ENCODE measurements around the gene KPNB1. TPM values are rescaled to one million over a fixed set of nuclear protein-coding genes. Genes with fewer than 3 reads are reported as not detected.
A peak's percentile ranks its signal among the peaks of the same experiment; 100 is the strongest.

The KPNB1 gene
- polyA plus RNA-seq, 2 of the 4 experiments (the other 2 are of a cell fraction): 315 to 358 TPM

DNA sequence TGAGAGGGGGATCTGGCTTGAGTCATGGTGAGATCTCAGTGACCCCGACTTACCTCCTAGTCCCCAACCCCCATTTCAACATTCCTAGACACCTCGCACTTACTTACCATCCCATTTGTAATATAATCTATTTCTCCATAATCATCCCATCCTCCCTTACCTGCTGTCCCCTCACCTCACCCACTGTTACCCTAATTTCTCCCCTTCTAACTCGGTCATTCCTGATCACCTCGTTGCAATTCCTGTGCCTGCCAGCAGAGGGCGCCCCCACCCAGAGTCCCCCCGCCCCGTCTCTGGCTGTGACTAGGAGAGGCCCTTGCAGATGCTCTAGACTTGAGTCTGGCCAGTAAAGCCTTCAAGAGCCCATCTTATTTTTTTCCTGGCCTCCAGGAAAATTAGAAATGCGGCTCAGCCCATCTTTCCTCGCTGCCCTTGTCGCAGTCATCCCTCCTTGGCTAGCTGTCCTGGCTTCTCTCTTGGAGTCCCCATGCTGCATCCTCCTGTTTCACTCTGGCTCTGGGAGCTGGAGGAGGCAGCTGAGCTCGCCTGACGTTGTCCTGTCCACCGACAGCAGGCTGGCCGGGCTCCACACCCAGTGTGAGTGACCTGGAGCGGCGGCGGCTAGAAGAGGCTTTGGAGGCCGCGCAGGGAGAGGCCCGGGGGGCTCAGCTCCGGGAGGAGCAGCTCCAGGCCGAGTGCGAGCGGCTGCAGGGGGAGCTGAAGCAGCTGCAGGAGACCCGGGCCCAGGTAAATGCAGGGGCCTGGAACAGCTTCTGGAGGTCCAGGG is 49.2 kb downstream of the KPNB1 start:
- Histone ChIP-seq H3K4me2 (no peak overlapping the region), H3K4me1 (peaks cover 4% of the 10 kb centered on the region; the same call in 1 of the 3 replicates), H3K4me3 (no peak overlapping the region), H3K9me3 (no peaks in the 10 kb centered on the region), H3K27ac (no peak overlapping the region)
- TF ChIP-seq, protein P1, sequence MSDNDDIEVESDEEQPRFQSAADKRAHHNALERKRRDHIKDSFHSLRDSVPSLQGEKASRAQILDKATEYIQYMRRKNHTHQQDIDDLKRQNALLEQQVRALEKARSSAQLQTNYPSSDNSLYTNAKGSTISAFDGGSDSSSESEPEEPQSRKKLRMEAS (IDR thresholded peaks at IDR 0.05): no peak
- no peak for TF ChIP-seq RNF2 (IDR thresholded peaks at IDR 0.05; ENCODE audit: borderline replicate concordance, low read depth)
- peak; percentile 71 to 80 for TF ChIP-seq RAD21 (conservative IDR thresholded peaks at IDR 0.05 in 1 of 2, IDR thresholded peaks at IDR 0.05 in 1 of 2)
- TF ChIP-seq ZSCAN20 (CRISPR knock-in tag; IDR thresholded peaks at IDR 0.05): no peak
- TF ChIP-seq CBX2 (IDR thresholded peaks at IDR 0.05; ENCODE audit: borderline replicate concordance, low read depth): no peak
- no peak for TF ChIP-seq CHD4 (IDR thresholded peaks at IDR 0.05; ENCODE audit: borderline replicate concordance)
- TF ChIP-seq HOXA7 (CRISPR knock-in tag; IDR thresholded peaks at IDR 0.05): no peak
- TF ChIP-seq POLR2A (IDR thresholded peaks at IDR 0.05; ENCODE audit: low read length): no peak
- TF ChIP-seq NR3C1 (IDR thresholded peaks at IDR 0.05): no peak
- TF ChIP-seq, protein P2, sequence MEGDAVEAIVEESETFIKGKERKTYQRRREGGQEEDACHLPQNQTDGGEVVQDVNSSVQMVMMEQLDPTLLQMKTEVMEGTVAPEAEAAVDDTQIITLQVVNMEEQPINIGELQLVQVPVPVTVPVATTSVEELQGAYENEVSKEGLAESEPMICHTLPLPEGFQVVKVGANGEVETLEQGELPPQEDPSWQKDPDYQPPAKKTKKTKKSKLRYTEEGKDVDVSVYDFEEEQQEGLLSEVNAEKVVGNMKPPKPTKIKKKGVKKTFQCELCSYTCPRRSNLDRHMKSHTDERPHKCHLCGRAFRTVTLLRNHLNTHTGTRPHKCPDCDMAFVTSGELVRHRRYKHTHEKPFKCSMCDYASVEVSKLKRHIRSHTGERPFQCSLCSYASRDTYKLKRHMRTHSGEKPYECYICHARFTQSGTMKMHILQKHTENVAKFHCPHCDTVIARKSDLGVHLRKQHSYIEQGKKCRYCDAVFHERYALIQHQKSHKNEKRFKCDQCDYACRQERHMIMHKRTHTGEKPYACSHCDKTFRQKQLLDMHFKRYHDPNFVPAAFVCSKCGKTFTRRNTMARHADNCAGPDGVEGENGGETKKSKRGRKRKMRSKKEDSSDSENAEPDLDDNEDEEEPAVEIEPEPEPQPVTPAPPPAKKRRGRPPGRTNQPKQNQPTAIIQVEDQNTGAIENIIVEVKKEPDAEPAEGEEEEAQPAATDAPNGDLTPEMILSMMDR (IDR thresholded peaks at IDR 0.05): peak; percentile 96
- no peak for TF ChIP-seq CBX8 (IDR thresholded peaks at IDR 0.05)
- no peak for TF ChIP-seq EHF (CRISPR knock-in tag; IDR thresholded peaks at IDR 0.05)
- TF ChIP-seq NFE2L2 (conservative IDR thresholded peaks at IDR 0.05; ENCODE audit: low read length): no peak
- no peak for TF ChIP-seq RARB (CRISPR knock-in tag; IDR thresholded peaks at IDR 0.05)
- TF ChIP-seq MYC (IDR thresholded peaks at IDR 0.05; ENCODE audit: borderline replicate concordance, low read length): no peak
- no peak for TF ChIP-seq ZFP36 (IDR thresholded peaks at IDR 0.05; ENCODE audit: borderline replicate concordance, partially characterized antibody)
- no peak for TF ChIP-seq HOXB13 (CRISPR knock-in tag; IDR thresholded peaks at IDR 0.05; ENCODE audit: low read depth)
- TF ChIP-seq POLR2AphosphoS2 (conservative IDR thresholded peaks at IDR 0.05; ENCODE audit: low read length): no peak
- TF ChIP-seq, protein P3, sequence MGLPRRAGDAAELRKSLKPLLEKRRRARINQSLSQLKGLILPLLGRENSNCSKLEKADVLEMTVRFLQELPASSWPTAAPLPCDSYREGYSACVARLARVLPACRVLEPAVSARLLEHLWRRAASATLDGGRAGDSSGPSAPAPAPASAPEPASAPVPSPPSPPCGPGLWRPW (IDR thresholded peaks at IDR 0.05): no peak
- TF ChIP-seq TFCP2L1 (CRISPR knock-in tag; IDR thresholded peaks at IDR 0.05): no peak
- TF ChIP-seq SMC3 (IDR thresholded peaks at IDR 0.05): peak; percentile 86
- no peak for TF ChIP-seq SREBF2 (IDR thresholded peaks at IDR 0.05)
- TF ChIP-seq MAZ (IDR thresholded peaks at IDR 0.05; ENCODE audit: borderline replicate concordance, low read depth, low read length): no peak
- TF ChIP-seq TP53 (CRISPR knock-in tag; IDR thresholded peaks at IDR 0.05): no peak
- DNase-seq (ENCODE audit: low read depth in 1 of 2, low spot score in 1 of 2): peak; percentile 61 to 97
- FAIRE-seq: no peak
- CTCF ChIA-PET: interaction anchor here (0.5 to 7.3 kb wide), 49 partner anchors 8 to 1116 kb away, joined by 3 to 130 read pairs (median 6); partner anchors contain the start of genes KPNB1, OSBPL7 and TBX21
- WGBS (ENCODE audit: missing lambda C conversion rate): 48% methylated on average over 18 of the region's 25 CpGs
- POLR2A ChIA-PET: interaction anchor here (1.0 kb wide), 1 partner anchor 133 kb away, joined by 3 read pairs; the partner anchor contains the start of genes LRRC46 and MRPL10
- ATAC-seq: peak; percentile 41 to 71; a peak in 5 of 6 replicates

DNA sequence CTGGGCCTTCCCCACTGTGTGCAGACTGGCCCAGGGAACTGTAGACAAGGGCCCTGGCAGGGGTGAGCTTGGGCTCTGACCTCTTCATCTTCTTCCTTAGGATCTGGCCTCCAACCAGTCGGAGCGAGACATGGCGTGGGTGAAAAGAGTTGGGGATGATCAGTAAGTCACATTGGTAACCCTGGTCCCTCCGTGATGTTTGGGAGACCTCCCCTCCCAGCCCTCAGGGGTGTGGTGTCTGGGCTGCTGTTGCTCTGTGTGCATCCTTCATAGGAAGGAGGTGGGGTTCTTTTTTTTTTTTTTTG is 49.8 kb downstream of the KPNB1 start:
- no peak for FAIRE-seq
- 86% methylated on average over 4 of the region's 4 CpGs for WGBS (ENCODE audit: missing lambda C conversion rate)
- CTCF ChIA-PET: interaction anchor here (0.5 to 7.3 kb wide), 40 partner anchors 9 to 1115 kb away, joined by 3 to 130 read pairs (median 6); partner anchors contain the start of genes OSBPL7 and TBX21

More for the DNA sequence above, 49.8 kb downstream of the KPNB1 start:
- TF ChIP-seq MAZ (IDR thresholded peaks at IDR 0.05; ENCODE audit: borderline replicate concordance, low read depth, low read length) (no peak), ZSCAN20 (CRISPR knock-in tag; IDR thresholded peaks at IDR 0.05) (no peak), MAFK (IDR thresholded peaks at IDR 0.05; ENCODE audit: partially characterized antibody) (no peak)
- TF ChIP-seq, protein P4, sequence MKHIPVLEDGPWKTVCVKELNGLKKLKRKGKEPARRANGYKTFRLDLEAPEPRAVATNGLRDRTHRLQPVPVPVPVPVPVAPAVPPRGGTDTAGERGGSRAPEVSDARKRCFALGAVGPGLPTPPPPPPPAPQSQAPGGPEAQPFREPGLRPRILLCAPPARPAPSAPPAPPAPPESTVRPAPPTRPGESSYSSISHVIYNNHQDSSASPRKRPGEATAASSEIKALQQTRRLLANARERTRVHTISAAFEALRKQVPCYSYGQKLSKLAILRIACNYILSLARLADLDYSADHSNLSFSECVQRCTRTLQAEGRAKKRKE (CRISPR knock-in tag; IDR thresholded peaks at IDR 0.05; ENCODE audit: low read depth): no peak
- no peak overlapping the region for H3K27ac ChIP-seq
- no peak for DNase-seq (ENCODE audit: low read depth in 1 of 2, low spot score in 1 of 2)
- peaks cover 4% of the 10 kb centered on the region; the same call in 1 of the 3 replicates for H3K4me1 ChIP-seq
- POLR2A ChIA-PET: interaction anchor here (1.0 kb wide), 1 partner anchor 132 kb away, joined by 3 read pairs; the partner anchor contains the start of genes LRRC46 and MRPL10
- no peak overlapping the region for H3K4me2 ChIP-seq
- ATAC-seq: no peak; a peak in 1 of 6 replicates
- H3K9me3 ChIP-seq: no peaks in the 10 kb centered on the region
- H3K4me3 ChIP-seq: no peak overlapping the region

Data from A549 (cell line).